Left lung (tissue), 10 donors: Measurements from ENCODE around the gene TAS2R8. TPM values are rescaled to one million over a fixed set of nuclear protein-coding genes. Genes with fewer than 3 reads are reported as not detected.

Experiments
- ATAC-seq: fragments of 200-7000 bp; cut with Tn5 transposase; one replicate; pipeline ENCODE4 v1.9.1; 2020; ENCODE audit warnings: moderate library complexity
- DNase-seq, 4 donors: peaks; one replicate each; pipeline ENCODE4 v3.0.0-alpha.2; 2013 to 2020
- H3K27ac ChIP-seq, 2 donors: fragments of 200-600 bp; sonication (generic) in 1 of 2; one replicate each; pipeline versions ENCODE4 v1.5.0 to v1.8.0; 2020 to 2021
- H3K27me3 ChIP-seq, 2 donors: fragments of 200-600 bp; sonication (generic) in 1 of 2; one replicate each; pipeline versions ENCODE4 v1.5.0 to v1.8.0; 2020 to 2021
- H3K36me3 ChIP-seq, 2 donors: fragments of 200-600 bp; sonication (generic) in 1 of 2; one replicate each; pipeline versions ENCODE4 v1.5.0 to v1.8.0; 2020 to 2021
- H3K4me1 ChIP-seq, 2 donors: fragments of 200-600 bp; one replicate each; pipeline ENCODE4 v1.8.0; 2021
- H3K4me3 ChIP-seq, 2 donors: fragments of 200-600 bp; sonication (generic) in 1 of 2; one replicate each; pipeline versions ENCODE4 v1.5.0 to v1.8.0; 2020 to 2021; ENCODE audit warnings: mild to moderate bottlenecking in 1 of 2
- H3K9me3 ChIP-seq, 2 donors: fragments of 200-600 bp; sonication (generic) in 1 of 2; one replicate each; pipeline versions ENCODE4 v1.5.0 to v1.8.0; 2020 to 2021
- intact Hi-C, 2 donors: fragments of 100-400 bp; cut with DNase I; formaldehyde crosslinking; loops; one replicate each; pipeline versions ENCODE4 v1.11.2 to v1.14.2; 2022
- polyA plus RNA-seq, 6 donors: library from polyadenylated mRNA; unstranded; fragments of 120-200 nt; gene quantifications; one replicate each; pipeline ENCODE4 v1.2.1, GENCODE V29; 2013; ENCODE audit not compliant: insufficient read length in 6 of 6
- total RNA-seq, 2 donors: library from RNA; stranded (reverse); fragmentation: NEBNext Ultra II Directional; extraction: Animal tissue kit (Norgen Biotek cat#: 25700); gene quantifications; one replicate each; pipeline ENCODE4 v1.2.1, GENCODE V29; 2021
- TF ChIP-seq, protein P1 (sequence below), 2 donors: fragments of 200-600 bp; sonication (generic) in 1 of 2; IDR thresholded peaks; one replicate each; pipeline versions ENCODE4 v1.5.0 to v1.8.0; 2021; ENCODE audit warnings: antibody characterized with exemption in 2 of 2
- donor health status: DM: no; HTN: yes; CAD: no.
- donor health status: DM: no; HTN: no; CAD: no.

The TAS2R8 gene
- total and polyA plus RNA-seq, 8 donors, result not detected

DNA sequence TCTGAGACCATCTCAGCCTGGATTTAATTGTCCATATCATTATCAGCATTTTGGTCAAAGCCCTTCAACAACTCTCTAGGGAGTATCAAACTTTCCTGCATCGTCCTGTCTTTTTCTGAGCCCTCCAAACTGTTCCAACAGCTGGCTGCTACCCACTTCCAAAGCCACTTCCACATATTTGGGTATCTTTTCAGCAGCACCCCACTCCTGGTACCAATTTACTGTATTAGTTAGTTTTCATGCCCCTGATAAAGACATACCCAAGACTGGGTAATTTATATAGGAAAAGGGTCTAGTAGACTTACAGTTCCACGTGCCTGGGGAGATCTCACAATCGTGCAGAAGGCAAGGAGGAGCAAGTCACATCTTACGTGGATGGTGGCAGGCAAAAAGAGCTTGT, 50.9 kb downstream of the TAS2R8 start:
- no peak for DNase-seq
- ATAC-seq, result no peak
- Histone ChIP-seq H3K9me3 (peaks cover 0 to 19% of the 10 kb centered on the region in 2 donors), H3K4me1 (no peaks in the 10 kb centered on the region), H3K36me3 (no peaks in the 10 kb centered on the region), H3K27me3 (no peaks in the 10 kb centered on the region), H3K27ac (no peak overlapping the region), H3K4me3 (no peak overlapping the region)
- intact Hi-C loops, result no loop called here
- TF ChIP-seq, protein P1, sequence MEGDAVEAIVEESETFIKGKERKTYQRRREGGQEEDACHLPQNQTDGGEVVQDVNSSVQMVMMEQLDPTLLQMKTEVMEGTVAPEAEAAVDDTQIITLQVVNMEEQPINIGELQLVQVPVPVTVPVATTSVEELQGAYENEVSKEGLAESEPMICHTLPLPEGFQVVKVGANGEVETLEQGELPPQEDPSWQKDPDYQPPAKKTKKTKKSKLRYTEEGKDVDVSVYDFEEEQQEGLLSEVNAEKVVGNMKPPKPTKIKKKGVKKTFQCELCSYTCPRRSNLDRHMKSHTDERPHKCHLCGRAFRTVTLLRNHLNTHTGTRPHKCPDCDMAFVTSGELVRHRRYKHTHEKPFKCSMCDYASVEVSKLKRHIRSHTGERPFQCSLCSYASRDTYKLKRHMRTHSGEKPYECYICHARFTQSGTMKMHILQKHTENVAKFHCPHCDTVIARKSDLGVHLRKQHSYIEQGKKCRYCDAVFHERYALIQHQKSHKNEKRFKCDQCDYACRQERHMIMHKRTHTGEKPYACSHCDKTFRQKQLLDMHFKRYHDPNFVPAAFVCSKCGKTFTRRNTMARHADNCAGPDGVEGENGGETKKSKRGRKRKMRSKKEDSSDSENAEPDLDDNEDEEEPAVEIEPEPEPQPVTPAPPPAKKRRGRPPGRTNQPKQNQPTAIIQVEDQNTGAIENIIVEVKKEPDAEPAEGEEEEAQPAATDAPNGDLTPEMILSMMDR (IDR thresholded peaks at IDR 0.05), result no peak

Other genes with a start within 250 kb of the TAS2R8 start
- 10 to 100 TPM; 23.6 to 32.5 TPM for gene MAGOHB, start 193.7 kb downstream of the TAS2R8 start, total RNA-seq
- 10 to 100 TPM; 36.5 to 45.2 (median 40.4) TPM for gene MAGOHB, start 193.7 kb downstream of the TAS2R8 start, polyA plus RNA-seq
- 1 to 10 TPM; 1.4 to 1.9 TPM for gene STYK1, start 133.2 kb downstream of the TAS2R8 start, total RNA-seq
- gene STYK1, start 133.2 kb downstream of the TAS2R8 start, polyA plus RNA-seq, result under 1 TPM; 0.30 to 0.96 (median 0.57) TPM
- gene YBX3, start 84.0 kb downstream of the TAS2R8 start, total RNA-seq, result 100 to 1,000 TPM; 195 to 285 TPM
- 100 to 1,000 TPM; 145 to 162 (median 151) TPM for gene YBX3, start 84.0 kb downstream of the TAS2R8 start, polyA plus RNA-seq
- not detected for gene TAS2R7, start 4.7 kb downstream of the TAS2R8 start, total RNA-seq
- not detected for gene TAS2R7, start 4.7 kb downstream of the TAS2R8 start, polyA plus RNA-seq
- not detected for gene TAS2R9, start 2.9 kb upstream of the TAS2R8 start, total RNA-seq
- not detected for gene TAS2R9, start 2.9 kb upstream of the TAS2R8 start, polyA plus RNA-seq
- gene TAS2R10, start 19.1 kb upstream of the TAS2R8 start, total RNA-seq, result under 1 TPM in 1 of 2 donors, not detected in 1; 0.37 TPM
- gene TAS2R10, start 19.1 kb upstream of the TAS2R8 start, polyA plus RNA-seq, result 1 to 10 TPM; 1.9 to 3.3 (median 2.8) TPM
- 1 to 10 TPM; 1.2 to 1.4 TPM for gene PRR4, start 42.2 kb upstream of the TAS2R8 start, total RNA-seq
- 10 to 100 TPM in 3 of 6 donors, 1 to 10 TPM in 3; 7.5 to 19.8 (median 10.6) TPM for gene PRR4, start 42.2 kb upstream of the TAS2R8 start, polyA plus RNA-seq
- 10 to 100 TPM; 10.6 to 12.0 TPM for gene PRH1, start 77.0 kb upstream of the TAS2R8 start, total RNA-seq
- gene PRH1, start 77.0 kb upstream of the TAS2R8 start, polyA plus RNA-seq, result 10 to 100 TPM; 13.1 to 17.2 (median 16.0) TPM
- gene TAS2R13, start 102.3 kb upstream of the TAS2R8 start, total RNA-seq, result 1 to 10 TPM in 1 of 2 donors, under 1 TPM in 1; 0.99 to 1.0 TPM
- under 1 TPM in 4 of 6 donors, not detected in 2; 0.14 to 0.59 (median 0.22) TPM for gene TAS2R13, start 102.3 kb upstream of the TAS2R8 start, polyA plus RNA-seq
- gene PRH2, start 122.0 kb upstream of the TAS2R8 start, total RNA-seq, result not detected
- 1 to 10 TPM in 1 of 6 donors, under 1 TPM in 5; 0.33 to 1.1 (median 0.67) TPM for gene PRH2, start 122.0 kb upstream of the TAS2R8 start, polyA plus RNA-seq
- gene TAS2R14, start 132.0 kb upstream of the TAS2R8 start, total RNA-seq, result 1 to 10 TPM; 1.2 to 1.9 TPM
- gene TAS2R14, start 132.0 kb upstream of the TAS2R8 start, polyA plus RNA-seq, result 1 to 10 TPM; 3.8 to 5.0 (median 4.8) TPM
- 1 to 10 TPM; 1.0 to 1.1 TPM for gene TAS2R50, start 179.6 kb upstream of the TAS2R8 start, total RNA-seq
- gene TAS2R50, start 179.6 kb upstream of the TAS2R8 start, polyA plus RNA-seq, result under 1 TPM in 5 of 6 donors, not detected in 1; 0.17 to 0.34 (median 0.20) TPM
- gene TAS2R20, start 191.0 kb upstream of the TAS2R8 start, total RNA-seq, result 1 to 10 TPM; 1.6 to 1.7 TPM
- 1 to 10 TPM; 2.3 to 3.6 (median 3.1) TPM for gene TAS2R20, start 191.0 kb upstream of the TAS2R8 start, polyA plus RNA-seq
- 1 to 10 TPM; 2.0 to 3.3 TPM for gene TAS2R19, start 215.3 kb upstream of the TAS2R8 start, total RNA-seq
- 1 to 10 TPM; 1.5 to 3.3 (median 2.2) TPM for gene TAS2R19, start 215.3 kb upstream of the TAS2R8 start, polyA plus RNA-seq
- gene TAS2R31, start 224.1 kb upstream of the TAS2R8 start, total RNA-seq, result 1 to 10 TPM; 2.1 to 3.4 TPM
- 1 to 10 TPM; 1.2 to 2.9 (median 2.2) TPM for gene TAS2R31, start 224.1 kb upstream of the TAS2R8 start, polyA plus RNA-seq